ENCODE data around the gene MKNK1.
"Not testable (repeated sequence)": the region's sequence is repeated elsewhere in the genome, so short reads cannot be mapped to it uniquely, and the experiment has no call there.

MKNK1 gene

DNA sequence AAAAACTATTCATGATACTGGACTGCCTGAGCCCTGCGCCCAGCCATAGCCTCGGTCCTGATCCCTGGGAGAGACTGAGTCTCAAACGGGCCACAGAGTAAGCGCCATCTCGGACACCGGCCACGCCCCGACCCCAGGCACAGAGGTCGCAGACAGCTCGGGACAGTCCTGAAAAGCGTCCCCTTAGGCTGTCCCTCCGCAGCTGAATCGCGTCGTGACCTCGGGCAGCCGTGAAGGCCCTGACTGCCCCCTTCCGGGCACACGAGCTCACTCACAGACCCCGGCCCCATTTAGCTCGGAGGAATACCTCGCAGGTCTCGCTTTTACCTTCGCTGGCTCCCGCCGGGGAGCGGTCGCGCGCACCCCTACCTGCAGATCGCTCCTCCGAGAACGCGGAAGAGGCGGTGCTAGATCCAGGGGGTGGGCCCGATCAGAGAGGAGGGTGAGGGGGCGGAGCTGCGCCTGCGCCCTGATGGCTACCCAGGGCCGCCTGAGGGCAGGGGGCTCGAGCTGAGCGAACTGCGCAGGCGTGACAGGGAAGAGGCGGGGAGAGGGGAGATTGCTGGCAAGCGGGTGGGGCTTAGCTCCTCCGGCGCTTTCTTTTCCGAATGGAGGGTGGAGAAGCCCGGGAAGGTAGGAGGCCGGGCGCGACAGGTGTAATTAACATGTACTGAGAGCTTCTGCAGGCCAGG lies at the start of gene MKNK1:
MKNK1 (minus strand) TSS at position 411 of the 692 bp plus-strand sequence. CDS start 20,941 bp downstream, outside the sequence.
- peak; percentile 98 for DNase-seq

DNA sequence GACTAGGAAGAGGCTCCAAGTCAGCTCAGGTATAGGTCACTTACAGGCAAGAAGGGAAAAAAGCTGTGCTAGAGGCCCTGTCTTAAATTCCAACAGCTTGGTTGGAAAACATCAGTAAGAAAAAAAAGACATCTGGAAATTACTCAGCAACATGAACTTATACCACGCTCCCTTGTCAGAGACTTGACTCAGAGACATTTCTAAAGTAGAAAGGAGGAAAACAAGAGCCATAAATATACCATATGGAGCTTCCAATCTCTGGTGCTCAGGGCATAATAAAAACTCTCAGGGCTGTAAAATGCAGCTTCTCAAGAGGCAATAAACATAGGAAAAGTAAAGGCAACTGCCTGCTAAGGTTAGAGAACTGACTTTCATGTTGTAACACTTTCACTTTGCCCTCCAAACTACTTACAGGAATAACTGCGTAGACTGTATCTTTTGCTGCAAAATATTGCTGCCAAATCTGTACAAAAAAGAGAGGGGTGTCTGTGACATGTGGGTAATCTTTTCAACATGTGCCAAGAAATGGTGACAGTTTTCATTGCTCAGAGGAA lies 49.4 kb upstream of the MKNK1 start:
- no peak for DNase-seq

DNA sequence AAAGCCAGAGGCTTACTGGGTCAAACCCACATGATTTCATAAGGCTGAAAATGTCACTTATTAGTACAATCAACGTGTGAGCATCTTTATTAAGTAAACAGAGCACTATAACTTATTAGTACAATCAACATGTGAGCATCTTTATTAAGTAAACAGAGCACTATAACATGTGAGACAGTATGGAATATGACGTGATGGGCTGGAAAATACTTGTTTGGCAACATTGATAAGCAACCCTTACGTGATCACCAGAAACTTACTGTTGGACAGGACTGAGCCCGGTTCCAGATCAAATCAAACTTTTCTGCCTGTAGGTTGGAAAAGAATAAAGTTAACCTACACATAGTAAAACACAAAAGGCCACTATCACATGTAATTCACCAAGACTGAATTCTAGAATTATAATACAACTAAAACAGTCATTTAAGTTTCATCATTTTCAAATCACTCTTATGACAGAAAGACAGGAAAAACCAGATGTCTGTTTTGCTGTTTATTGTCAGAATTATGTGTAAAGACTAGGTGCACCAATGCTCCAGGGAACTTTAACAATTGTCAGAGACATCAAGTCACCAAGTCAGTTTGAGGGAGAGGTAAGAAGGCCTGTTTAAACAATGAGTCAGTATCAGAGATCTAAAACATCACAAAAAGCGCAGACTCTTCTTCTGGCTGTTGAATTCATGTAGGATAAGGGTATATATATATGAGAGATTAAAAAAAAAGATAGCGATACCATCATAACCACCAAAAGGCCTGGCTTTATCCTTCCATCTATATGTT lies 48.4 kb upstream of the MKNK1 start:
- DNase-seq: no peak

DNA sequence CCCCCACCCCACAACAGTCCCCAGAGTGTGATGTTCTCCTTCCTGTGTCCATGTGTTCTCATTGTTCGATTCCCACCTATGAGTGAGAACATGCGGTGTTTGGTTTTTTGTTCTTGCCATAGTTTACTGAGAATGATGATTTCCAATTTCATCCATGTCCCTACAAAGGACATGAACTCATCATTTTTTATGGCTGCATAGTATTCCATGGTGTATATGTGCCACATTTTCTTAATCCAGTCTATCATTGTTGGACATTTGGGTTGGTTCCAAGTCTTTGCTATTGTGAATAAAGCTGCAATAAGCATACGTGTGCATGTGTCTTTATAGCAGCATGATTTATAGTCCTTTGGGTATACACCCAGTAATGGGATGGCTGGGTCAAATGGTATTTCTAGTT lies 47.1 kb upstream of the MKNK1 start:
- DNase-seq: not testable (repeated sequence)

DNA sequence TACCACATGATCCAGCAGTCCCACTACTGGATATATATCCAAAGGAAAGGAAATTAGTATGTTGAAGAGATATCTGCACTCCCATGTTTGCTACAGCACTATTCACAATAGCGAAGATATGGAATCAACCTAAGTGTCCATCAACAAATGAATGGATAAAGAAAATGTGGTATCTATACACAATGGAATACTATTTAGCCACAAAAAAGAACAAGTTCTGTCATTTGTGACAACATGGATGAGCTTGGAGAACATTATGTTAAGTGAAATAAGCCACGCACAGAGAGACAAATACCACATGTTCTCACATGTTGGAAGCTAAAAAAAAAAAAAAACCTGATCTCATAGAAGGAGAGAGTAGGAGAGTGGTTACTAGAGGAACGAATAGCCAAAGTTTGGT lies 46.4 kb upstream of the MKNK1 start:
- DNase-seq: no peak

DNA sequence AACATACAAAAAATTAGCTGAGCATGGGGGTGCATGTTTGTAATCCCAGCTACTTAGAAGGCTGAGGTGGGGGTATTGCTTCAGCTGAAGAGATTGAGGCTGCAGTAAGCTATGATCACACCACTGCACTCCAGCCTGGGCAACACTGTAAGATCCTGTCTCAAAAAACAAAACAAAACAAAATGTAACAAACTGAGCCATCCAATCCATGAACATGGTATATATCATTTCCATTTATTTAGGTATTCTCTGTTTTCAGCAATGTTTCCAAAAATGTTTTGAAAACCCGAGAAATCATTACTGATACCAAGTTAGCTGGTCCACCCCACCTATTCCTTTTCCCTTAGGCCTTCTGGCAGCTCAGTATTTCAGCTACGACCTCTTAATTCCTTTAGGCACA lies 45.7 kb upstream of the MKNK1 start:
- DNase-seq: no peak

DNA sequence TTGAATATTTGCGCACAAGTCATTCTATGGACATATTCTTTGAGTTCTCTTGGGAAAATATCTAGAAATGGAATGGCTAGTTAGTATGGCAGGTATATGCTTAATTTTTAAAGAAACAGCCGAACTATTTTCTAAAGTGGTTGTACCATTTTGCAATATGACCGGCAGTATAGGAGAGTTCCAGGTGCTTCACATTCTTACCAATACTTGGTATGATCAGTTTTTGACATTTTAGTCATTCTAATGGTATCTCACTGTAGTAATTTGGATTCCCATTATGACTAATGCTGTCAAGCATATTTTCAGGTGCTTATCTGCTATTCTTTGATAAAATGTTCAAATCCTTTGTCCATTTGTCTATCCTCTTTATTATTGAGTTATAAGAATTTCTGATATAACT lies 43.5 kb upstream of the MKNK1 start:
- DNase-seq: no peak

DNA sequence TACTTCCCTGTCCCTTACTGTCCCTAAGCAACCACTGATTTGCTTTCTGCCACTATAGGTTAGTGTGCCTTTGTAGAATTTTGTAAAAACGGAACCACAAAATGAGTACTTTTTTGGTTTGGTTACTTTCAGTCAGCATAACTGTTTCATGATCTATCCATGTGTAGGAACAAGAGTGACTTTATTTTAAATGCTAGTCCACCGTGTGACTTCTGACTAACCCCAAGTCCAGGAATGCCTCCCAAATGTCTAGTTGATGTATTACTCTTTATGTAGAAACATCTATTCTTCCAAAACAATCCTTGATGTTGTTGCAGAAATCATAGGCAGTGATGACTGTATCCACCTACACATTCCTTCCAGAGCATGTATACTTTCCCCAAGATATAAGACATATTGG lies 42.8 kb upstream of the MKNK1 start:
- DNase-seq: no peak

DNA sequence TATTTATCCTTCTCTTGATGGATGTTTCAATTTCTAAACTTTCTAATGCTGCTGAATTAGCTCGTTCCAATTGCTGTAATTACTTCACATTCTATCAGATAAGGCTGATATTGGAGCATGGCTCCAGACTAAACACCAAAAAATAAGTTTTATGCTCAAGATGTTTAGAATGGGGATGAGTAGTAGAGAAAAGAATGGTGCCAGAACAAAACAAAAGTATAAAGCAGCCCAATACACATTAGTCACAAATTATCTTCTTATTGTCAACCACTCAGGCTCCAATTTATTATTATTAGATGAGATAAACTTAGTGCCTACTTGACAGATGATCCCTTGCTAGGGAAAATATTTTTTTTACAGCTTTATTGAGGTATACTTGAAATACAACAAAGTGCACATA lies 42.3 kb upstream of the MKNK1 start:
- DNase-seq: no peak

DNA sequence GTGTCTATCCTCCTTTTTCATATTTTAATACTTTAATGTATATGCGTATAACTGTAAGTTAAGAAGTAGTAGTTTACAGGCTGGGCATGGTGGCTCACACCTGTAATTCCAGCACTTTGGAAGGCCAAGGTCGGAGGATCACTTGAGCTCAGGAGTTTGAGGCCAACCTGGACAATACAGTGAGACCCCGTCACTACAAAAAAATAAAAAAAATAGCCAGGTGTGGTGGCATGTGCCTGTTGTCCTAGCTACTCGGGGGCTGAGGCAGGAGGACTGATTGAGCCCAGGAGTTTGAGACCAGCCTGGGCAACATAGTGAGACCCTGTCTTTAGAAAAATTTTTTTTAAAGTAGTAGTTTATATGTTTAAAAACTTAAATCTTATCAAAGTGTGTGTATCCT lies 41.7 kb upstream of the MKNK1 start:
- no peak for DNase-seq

DNA sequence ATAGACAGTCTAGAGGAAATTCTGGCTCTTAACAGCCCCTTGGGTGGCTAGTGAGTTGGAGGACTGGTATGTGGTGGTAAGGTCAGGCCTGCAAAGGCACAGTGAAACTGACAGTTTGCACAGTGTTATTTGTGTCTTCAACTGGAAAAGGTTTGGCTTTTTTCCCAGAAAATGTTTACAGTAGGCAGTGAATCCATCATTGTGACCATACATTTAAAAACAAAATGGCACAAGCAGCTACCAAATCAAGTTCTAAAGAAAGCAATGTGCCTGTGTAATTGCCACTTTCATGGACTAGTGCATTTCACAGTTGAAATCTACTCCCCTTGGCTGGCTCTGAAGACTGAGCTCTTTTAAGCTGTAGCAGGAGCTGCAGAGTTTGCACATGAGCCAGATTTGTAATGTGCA lies 39.3 kb upstream of the MKNK1 start:
- DNase-seq: no peak

DNA sequence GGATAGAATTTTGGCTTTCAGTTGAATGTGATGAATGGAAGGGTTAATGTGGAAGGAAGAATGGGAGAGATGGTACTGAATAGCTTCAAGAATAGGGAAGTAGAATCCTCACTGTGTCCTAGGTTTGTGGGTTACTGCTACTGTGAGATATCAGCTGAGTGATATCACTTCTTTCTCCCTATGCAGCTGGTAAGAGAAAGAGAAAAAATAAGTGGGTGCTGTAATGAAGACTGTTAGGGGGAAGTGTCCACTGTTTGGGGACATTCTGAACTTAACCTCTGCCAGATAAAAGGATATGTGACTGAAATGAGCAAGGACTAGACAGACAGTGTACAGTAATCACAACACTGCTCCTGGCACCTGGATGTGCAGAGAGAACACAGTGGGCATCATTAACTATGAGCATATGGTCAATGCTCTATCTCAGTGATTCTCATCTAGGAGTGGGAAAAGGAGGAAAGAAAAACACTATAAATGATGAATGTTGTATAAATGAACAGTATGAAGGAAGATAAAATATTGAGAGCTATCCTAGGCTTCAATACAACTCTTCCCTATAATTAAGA lies 38.1 kb upstream of the MKNK1 start:
- DNase-seq: no peak

DNA sequence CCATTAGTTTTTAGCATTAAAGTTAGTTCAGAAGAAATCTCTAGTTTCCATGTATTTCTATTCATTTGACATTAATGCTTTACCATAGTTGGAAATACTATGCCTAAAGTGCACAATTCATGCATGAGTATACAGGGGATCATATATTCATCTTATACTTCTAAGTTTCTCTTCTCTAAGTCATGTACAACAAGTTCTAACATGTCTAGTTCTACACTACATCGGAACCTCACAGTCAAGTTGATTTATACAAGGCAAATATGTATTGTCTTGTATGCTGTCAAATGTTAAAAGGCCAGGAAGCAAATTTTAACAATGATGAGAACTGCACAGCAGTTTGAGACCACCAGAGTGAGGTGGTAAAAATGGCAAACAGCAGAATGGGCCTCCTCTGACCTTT lies 35.5 kb upstream of the MKNK1 start:
- no peak for DNase-seq

DNA sequence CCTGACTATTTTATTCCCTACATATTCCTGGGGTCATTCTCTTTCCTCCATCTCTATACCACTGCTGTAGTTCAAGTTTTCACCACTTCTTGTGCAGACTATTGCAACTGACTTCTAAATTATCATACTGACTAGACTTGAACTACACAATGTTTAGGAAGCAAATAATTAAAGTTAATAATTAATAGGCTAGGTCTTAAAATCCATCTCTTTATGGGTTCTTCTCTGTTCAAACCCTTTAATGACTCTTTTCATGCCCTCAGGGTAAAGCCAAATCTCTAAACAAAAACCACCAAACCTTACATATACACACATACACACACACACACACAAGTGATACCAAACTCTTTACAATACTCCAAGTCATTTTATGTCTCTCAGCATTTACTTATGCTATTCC lies 34.9 kb upstream of the MKNK1 start:
- DNase-seq: no peak

DNA sequence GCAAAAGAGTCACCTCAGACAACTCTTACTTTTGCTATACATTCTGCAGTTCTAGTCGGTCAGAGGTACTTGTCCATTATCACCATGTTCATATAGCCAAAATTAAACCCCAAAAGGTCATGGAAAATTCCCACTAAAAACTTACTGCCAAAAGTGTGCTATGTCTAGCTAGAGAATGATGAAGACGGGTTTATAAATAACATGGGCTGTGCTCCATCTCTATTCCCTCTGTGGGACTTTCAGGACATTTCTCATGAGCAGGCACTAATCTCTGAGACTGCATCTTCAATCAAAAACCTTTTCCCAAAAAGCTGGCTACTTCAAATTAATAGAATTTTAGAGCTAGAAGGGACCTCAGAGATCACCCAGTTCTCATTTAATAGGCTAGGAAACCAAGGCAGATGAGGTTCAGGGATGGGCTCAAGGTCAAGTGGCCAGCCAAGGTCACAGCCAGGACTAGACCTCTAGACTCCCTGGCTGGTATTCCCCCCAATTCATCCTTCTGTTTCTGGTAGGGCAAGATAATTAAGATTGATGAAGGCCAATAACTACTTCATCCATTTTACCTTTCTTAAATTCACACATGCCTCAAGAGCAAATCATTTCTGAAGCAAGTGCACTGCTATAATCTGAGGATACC lies 33.5 kb upstream of the MKNK1 start:
- no peak for DNase-seq

DNA sequence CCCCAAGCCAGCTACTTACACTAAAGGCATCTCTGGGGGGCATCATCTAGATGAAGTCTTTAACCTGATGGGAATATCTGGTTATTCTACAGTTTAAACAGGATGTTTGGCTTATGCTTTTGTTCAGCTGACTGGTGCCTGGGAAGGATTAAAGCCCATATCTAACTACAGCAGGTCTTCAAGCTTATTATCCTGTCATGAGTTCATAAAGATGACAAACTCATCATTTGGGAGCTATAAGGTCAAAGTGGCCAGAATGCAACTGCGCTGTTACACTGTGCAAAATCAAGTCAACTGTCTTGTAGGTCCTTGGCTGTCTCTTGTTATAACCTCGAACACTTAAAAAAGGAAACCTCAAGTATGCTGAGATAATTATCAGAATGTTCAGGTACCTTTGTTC lies 31.1 kb upstream of the MKNK1 start:
- DNase-seq: no peak

DNA sequence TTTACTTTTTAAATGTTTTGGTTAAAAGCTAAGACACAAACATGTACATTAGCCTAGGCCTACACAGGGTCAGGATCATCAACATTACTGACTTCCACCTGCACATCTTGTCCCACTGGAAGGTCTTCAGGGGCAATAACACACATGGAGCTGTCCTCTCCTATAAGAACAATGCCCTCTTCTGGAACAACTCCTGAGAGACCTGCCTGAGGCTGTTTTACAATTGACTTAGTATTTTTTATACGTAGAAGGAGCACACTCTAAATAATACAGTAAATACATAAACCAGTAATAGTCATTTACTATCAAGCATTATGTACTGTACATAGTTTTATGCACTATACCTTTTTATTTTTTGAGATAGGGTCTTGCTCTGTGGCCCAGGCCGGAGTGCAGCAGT lies 26.7 kb upstream of the MKNK1 start:
- no peak for DNase-seq

DNA sequence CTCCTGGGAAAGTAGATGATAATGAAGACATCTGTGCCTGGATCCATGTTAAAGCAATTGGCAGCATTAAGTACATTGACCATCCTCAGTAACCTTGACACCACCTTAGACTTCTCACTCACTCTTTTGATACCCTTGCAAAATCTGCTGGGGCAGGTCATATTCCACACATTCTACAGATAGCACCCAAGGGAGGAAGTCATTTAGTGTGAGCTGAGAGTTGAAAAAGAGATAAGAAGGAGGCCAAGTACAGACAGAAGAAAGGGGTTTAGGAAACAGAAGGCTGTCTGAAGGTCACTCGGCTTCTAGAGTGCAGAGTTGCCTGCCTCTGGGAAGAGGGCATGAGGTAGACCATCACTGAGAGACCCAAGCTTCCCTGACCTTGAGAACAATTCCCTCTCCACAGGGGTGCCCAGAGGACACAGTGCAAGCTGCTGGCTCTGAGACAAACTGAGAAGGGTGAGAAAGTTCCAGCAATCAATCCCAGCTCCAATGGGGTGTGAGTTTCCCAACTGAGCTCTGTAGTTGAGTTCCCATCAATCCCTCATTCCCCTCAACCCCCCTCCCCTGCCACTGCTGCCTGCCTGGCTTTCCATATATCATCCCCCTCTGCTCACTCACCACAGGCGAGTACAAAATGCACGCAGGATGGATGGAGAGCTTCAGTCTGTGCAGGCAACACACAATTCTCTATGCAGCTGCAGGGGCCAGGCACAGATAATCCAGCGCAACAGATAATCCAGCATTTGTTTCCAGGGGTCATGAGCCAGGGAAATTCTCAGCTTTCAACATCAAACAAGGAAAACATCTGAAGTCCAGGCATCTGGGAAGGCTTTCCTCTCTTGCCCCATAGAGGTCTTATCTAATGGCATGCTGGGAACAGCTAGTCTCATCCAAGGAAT lies 19.9 kb upstream of the MKNK1 start:
- no peak for DNase-seq

DNA sequence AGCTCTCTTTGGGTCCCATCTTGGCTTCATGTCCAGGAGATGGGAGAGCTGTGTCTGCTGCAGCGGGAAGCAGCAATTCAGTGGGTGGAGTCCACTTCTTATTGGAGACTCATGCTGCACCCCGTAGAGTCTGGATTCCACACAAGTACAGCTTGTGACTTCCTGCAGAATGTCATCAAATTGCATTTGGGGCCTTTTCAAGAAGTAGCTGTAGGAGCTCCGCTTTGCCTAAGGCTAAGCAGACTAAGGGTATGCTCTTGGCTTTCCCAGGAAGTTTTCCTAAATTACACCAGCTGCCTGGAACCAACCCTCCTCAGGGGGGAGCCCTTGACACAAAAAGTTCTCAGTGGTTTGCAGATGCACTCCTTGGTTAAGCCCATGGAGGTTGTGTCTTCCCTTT lies 18.3 kb upstream of the MKNK1 start:
- no peak for DNase-seq

DNA sequence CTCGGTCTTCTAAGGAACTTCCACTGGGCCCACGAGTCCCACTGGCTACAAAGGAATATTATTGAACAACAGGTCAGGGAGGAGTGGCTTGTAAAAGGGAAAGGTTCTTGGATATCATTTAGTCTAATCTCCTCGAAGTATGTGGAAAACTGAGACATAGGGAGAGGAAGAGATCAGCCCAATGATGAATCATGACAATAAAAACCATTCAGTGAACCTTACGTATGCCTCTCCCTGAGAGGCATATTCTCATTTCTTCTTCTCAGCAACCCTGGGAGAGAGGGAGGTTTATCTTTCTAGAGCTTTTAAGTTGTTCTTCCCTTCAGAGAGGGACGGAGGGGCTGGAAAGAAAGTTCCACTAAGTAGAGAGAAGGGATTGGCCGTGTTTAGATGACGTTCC lies 17.9 kb upstream of the MKNK1 start:
- DNase-seq: no peak

DNA sequence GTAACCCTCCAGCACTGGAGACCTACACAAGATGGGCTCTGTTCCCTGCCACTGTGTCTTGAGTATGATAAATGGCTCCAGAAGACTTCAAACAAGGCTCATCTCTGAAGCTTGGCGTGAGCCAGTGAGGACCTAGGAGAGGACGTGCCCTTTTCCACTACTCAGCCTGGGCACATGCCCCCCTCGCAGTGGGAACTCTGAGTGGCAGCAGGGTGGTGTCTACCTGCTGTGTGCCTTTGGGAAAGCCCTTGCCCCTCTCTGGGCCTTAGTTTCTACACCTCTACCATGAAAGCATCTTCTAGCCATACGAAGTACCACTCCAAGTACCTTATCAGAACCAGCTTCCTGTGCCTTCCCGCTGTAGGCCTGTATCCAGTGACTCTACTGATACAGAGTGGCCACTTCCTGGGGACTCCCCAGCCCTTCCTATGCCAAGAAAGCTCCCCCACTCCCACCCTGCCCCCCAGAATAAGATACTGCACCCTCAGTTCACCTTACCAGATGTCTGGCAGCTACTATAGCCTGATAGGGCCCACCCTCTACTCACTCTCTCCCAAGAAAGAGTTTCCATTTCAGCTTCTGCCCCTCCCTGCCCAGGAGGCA lies 15.7 kb upstream of the MKNK1 start:
- no peak for DNase-seq
